T-helper 2 cell treated with Interferon-gamma antibody and Interleukin-4, amounts not matched to agents 100 ng/mL and 5 ng/mL, for 36 hours (primary cell): ENCODE results near the gene HDAC4. TPM values are rescaled to one million over a fixed set of nuclear protein-coding genes. Genes with fewer than 3 reads are reported as not detected.

Experiments used
- intact Hi-C: fragments of 100-400 bp; cut with micrococcal nuclease; formaldehyde crosslinking; loops from one replicate; pipeline ENCODE4 v1.15.1; 2023
- total RNA-seq: library from RNA; stranded (reverse); gene quantifications from 2 replicates; pipeline ENCODE4 v1.2.3, GENCODE V29; 2022

Gene HDAC4
- total RNA-seq, 1 donor from 2014 or later: 52.0 TPM

- intact Hi-C loops: loop anchor here (5.0 kb wide), 1 partner anchor 85 kb away; no protein-coding TSS in a partner anchor
Measured at GRCh38 chr2:239212121-239212928, 188.5 kb downstream of the HDAC4 start.

GRCh38 chr2:239211396-239212094 lies 189.3 kb downstream of the HDAC4 start:
- intact Hi-C loops: loop anchor here (5.0 kb wide), 1 partner anchor 84 kb away; no protein-coding TSS in a partner anchor

- intact Hi-C loops: loop anchor here (5.0 kb wide), 1 partner anchor 82 kb away; no protein-coding TSS in a partner anchor
Measured at GRCh38 chr2:239209783-239210182, 191.0 kb downstream of the HDAC4 start.

GRCh38 chr2:239208465-239209180 lies 192.2 kb downstream of the HDAC4 start:
- intact Hi-C loops: no loop called here

- intact Hi-C loops: no loop called here
Measured at GRCh38 chr2:239206851-239207250, 194.0 kb downstream of the HDAC4 start.

- intact Hi-C loops: no loop called here
Measured at GRCh38 chr2:239206042-239206441, 194.8 kb downstream of the HDAC4 start.

GRCh38 chr2:239204876-239205468 lies 195.8 kb downstream of the HDAC4 start:
- intact Hi-C loops: no loop called here

- intact Hi-C loops: no loop called here
Measured at GRCh38 chr2:239204136-239204875, 196.5 kb downstream of the HDAC4 start.

GRCh38 chr2:239203443-239204135 lies 197.2 kb downstream of the HDAC4 start:
- intact Hi-C loops: no loop called here

GRCh38 chr2:239202836-239203235 lies 198.0 kb downstream of the HDAC4 start:
- intact Hi-C loops: no loop called here

GRCh38 chr2:239202343-239202742 lies 198.5 kb downstream of the HDAC4 start:
- intact Hi-C loops: no loop called here

GRCh38 chr2:239201884-239202283 lies 198.9 kb downstream of the HDAC4 start:
- intact Hi-C loops: no loop called here

- intact Hi-C loops: no loop called here
Measured at GRCh38 chr2:239201531-239201876, 199.3 kb downstream of the HDAC4 start.

GRCh38 chr2:239200646-239201530 lies 199.9 kb downstream of the HDAC4 start:
- intact Hi-C loops: no loop called here

- intact Hi-C loops: no loop called here
Measured at GRCh38 chr2:239199041-239199768, 201.6 kb downstream of the HDAC4 start.

- intact Hi-C loops: no loop called here
Measured at GRCh38 chr2:239198221-239198620, 202.6 kb downstream of the HDAC4 start.

GRCh38 chr2:239197146-239197545 lies 203.7 kb downstream of the HDAC4 start:
- intact Hi-C loops: no loop called here

GRCh38 chr2:239196474-239197021 lies 204.3 kb downstream of the HDAC4 start:
- intact Hi-C loops: no loop called here
